HG03039 (cell line): ENCODE measurements around the gene LOXL3.

ENCODE experiments used
- ATAC-seq: cut with Tn5 transposase; IDR thresholded peaks from one replicate; pipeline ENCODE4 v1.9.1; 2021; ENCODE audit warnings: mild to moderate bottlenecking, moderate library complexity; ENCODE audit not compliant: unreplicated experiment

Gene LOXL3

GRCh38 chr2:74530239-74531187, 23.2 kb downstream of the LOXL3 start:
- no peak for ATAC-seq

- ATAC-seq, result peak; percentile 73
These were observed 24.1 kb downstream of the LOXL3 start, which contains the start of the genes AUP1 and HTRA2 for GRCh38 chr2:74529357-74530238. Gene AUP1, minus strand, starts transcription at chr2:74529706. Its CDS starts 77 bp downstream, at chr2:74529629. Gene HTRA2, plus strand, starts transcription at chr2:74529933. Its CDS starts 74 bp downstream, at chr2:74530007.

- ATAC-seq, result peak; percentile 7
These were observed 25.0 kb downstream of the LOXL3 start for GRCh38 chr2:74528600-74529356.

GRCh38 chr2:74527741-74528140, 26.0 kb downstream of the LOXL3 start:
- ATAC-seq, result no peak

- no peak for ATAC-seq
These were observed 27.0 kb downstream of the LOXL3 start for GRCh38 chr2:74526649-74527230.

- ATAC-seq, result no peak
These were observed 27.8 kb downstream of the LOXL3 start, which contains the start of gene DQX1 for GRCh38 chr2:74525717-74526648. Gene DQX1, minus strand, starts transcription at chr2:74526231. Its CDS starts 502 bp downstream, at chr2:74525729.

GRCh38 chr2:74524955-74525716, 28.6 kb downstream of the LOXL3 start:
- ATAC-seq, result no peak

- ATAC-seq, result no peak
These were observed 29.7 kb downstream of the LOXL3 start for GRCh38 chr2:74524005-74524404.

- no peak for ATAC-seq
These were observed 31.2 kb downstream of the LOXL3 start for GRCh38 chr2:74522516-74522915.

- no peak for ATAC-seq
These were observed 37.1 kb downstream of the LOXL3 start for GRCh38 chr2:74516650-74517049.

- no peak for ATAC-seq
These were observed 37.6 kb downstream of the LOXL3 start for GRCh38 chr2:74515981-74516633.

- ATAC-seq, result no peak
These were observed 38.3 kb downstream of the LOXL3 start for GRCh38 chr2:74515271-74515980.

- ATAC-seq, result no peak
These were observed 39.1 kb downstream of the LOXL3 start, which contains the start of gene TLX2 for GRCh38 chr2:74514368-74515270. Gene TLX2, plus strand, starts transcription at chr2:74514450. Its CDS starts 357 bp downstream, at chr2:74514807.

- no peak for ATAC-seq
These were observed 40.0 kb downstream of the LOXL3 start for GRCh38 chr2:74513605-74514367.
